HS-5 (cell line): ENCODE data around the gene TGFBR2.

ENCODE experiments used
- DNase-seq: peaks from one replicate; pipeline ENCODE4 v3.0.0-alpha.2; 2012; ENCODE audit warnings: low read depth

TGFBR2 gene

DNA sequence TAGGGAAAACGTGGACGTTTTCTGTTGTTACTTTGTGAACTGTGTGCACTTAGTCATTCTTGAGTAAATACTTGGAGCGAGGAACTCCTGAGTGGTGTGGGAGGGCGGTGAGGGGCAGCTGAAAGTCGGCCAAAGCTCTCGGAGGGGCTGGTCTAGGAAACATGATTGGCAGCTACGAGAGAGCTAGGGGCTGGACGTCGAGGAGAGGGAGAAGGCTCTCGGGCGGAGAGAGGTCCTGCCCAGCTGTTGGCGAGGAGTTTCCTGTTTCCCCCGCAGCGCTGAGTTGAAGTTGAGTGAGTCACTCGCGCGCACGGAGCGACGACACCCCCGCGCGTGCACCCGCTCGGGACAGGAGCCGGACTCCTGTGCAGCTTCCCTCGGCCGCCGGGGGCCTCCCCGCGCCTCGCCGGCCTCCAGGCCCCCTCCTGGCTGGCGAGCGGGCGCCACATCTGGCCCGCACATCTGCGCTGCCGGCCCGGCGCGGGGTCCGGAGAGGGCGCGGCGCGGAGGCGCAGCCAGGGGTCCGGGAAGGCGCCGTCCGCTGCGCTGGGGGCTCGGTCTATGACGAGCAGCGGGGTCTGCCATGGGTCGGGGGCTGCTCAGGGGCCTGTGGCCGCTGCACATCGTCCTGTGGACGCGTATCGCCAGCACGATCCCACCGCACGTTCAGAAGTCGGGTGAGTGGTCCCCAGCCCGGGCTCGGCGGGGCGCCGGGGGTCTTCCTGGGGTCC, at the start of gene TGFBR2:
TGFBR2 (plus strand) TSS at position 301 of the 731 bp plus-strand sequence; CDS start at position 584, 283 bp downstream.
- peak; percentile 91 for DNase-seq

DNA sequence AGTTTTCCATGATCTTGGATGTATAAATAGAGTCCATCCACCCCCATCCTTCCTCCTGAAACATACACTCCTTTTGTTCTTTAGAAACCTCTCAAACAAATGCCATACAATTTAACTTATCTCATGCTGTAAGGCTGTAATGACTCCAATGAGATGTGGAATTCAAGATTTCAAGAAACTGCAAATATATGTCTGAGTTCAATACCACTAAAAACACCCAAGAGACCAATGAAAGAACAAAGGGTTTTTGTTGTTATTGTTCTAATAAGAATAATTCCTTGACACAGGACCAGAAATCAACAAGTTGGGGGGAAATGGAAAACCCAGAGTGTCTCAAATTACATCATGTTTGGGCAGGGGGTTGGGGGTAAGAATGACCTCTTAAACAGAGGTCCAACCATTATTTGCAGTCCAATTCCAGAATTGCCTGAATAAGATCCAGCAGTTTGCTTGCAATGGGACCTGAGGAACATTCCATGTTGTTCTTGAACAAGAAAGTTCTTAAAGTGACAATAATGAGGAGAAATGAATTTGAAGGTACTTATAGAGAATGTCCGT, 48.6 kb upstream of the TGFBR2 start:
- DNase-seq: no peak

DNA sequence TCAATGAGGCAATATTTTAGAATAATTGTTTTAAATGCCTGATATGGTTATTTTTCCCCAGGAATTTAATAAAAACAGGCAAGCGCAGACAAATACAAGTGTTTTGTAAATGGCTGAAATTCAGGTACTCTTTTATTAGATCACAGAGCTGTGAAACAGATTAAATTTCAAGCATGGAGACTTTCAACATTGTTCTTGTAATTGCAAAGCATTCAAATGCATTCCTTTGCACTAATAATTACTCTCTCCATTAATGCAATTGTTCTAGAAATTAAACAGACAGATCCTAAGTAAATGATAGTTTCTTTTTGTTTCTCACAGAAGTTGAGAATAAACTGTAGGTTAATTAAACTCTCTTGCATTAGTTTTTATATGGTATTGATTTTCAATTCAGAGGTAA, 42.4 kb upstream of the TGFBR2 start:
- DNase-seq: no peak

DNA sequence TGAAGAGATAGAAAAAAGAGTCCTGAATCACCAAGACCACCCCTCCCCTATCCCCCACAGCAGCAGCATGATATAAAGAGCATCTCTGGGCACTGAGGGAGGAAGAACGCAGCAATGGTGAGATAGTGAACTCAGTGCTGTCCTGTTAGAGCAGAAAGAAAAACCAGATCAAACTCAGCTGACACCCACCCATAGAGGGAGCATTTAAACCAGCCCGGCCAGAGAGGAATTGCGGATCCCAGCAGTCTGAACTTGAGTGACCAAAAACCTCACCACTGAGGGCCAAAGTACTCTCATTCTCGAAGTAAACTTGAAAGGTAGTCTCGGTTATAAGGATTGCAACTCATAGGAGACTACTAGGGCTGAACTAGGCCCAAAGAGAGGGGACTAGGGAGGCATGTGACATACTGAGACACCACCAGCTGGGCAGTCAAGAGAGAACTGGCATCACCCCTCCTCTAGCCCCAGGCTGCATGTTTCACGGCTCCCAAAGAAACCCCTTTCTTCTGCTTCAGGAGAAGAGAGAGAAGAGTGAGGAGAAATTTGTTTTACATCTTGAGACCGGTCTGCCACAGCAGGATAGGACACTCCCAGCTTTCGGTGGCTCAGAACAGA, 39.2 kb upstream of the TGFBR2 start:
- DNase-seq: no peak

DNA sequence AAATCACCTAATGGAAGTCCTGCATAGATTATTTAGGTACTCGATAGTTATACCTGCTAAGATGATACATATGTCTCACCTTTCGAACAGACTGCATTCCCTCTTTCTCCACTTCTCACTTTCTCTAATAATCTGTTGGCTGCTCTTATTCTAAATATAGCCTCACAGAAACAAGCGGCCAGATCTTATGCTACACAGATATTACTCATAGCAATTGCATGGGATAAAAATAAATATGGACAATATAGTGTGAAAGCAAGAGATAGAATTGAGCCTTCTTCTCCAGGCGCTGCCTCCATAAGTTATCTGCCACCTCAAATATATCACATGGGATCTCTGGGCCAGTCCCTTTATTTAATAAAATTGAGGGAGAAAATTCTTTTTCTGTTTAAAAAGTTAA, 29.5 kb upstream of the TGFBR2 start:
- DNase-seq: no peak

DNA sequence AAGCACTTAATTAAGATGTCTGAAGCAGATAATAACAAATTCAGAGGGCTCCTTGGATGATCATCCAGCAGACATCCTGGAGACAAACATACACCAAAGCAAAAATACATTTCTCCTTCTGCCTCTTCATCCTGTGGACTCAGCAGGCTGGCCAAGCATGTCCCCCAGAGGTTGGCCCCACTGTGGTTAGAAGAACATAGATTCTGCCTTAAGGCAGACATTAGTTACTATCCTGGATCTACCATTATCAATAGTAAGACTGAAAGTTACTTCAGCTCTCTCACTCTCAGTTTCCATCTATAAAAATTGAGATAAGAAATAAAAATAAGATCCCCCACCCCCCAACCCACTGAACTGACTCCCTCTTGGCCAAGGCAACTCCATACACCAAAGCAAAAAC, 28.6 kb upstream of the TGFBR2 start:
- DNase-seq: no peak

DNA sequence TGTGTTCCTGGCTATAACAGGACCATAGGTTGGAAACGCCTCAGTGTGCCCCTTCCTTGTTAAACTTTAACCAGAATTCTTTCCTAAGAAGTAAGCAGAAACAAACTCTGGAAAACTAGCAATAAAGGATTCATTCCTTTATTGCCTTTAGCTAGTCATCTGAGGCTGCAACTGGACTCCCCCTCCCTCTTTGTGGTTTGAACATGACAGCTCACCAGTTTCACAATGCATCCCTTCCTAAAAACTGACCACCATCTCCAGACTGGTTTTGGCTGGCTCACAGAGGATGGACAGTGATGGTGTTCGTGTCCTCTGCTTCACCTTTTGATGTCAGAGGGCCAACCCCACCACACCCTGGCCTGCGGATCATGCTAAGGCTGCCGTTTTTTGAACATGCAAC, 27.9 kb upstream of the TGFBR2 start:
- peak; percentile 73 for DNase-seq

DNA sequence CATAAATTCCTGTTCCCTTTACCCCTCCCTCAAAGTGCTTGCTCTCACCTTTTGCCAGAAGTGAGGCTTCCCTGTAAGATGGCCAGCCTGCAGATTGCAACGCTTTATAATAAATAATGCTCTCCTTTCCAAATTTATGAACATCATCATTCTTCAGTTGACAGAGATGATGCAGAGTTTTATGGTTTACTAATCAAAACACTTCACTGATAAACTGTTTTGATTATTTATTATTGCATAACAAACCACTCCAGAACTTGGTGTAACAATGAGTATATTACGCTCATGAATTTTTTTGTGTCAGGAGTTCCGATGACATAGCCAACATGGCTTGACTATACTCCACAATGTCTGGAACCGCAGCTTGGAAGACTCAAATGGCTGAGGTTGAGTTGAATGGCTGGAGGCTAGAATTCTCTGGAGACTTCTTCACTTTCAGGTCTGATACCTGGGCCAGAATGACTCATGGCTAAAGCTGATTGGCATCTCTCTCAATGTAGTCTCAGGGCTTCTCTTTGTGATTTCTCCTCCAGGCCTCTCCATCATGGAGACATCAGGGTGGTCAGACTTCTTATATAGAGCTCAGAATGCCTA, 27.3 kb upstream of the TGFBR2 start:
- DNase-seq: no peak

DNA sequence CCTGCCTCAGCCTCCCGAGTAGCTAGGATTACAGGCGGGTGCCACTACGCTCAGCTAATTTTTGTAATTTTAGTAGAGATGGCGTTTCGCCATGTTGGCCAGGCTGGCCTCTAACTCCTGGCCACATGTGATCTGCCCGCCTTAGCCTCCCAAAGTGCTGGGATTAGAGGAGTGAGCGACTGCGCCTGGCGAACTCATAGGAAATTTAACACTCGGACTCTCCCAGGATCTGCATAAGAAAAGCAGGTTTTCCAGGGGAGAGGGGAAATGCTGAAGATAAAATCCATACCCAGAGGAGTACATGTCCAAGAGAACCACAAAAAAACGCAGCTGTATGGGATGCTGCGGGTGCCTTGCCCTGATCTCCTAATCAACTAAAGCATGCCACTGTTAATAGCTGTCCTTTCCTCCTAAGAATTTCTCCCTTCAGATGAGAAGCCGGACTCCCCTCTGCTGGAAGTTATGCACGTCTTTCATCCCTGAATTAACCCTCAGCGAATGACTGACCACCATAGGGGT, 25.3 kb upstream of the TGFBR2 start:
- no peak for DNase-seq

DNA sequence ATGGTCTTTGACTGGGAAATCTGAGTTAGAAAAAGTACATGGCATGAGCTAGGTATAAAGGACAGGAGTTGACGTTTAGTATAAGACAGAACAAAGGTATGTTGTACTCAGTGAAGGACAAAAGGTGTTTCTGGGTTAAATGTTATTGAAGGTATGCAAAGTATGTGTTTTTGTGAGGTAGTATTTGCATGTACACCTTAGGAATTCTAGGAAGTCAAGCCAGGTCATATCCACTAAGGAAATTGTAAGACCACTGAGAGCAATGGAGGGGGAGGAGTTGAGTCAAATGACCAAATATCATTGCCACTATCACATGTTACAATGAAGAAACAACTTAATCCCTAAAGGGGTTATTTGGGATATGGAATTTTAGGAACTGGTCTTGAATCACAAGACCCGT, 24.4 kb upstream of the TGFBR2 start:
- no peak for DNase-seq

DNA sequence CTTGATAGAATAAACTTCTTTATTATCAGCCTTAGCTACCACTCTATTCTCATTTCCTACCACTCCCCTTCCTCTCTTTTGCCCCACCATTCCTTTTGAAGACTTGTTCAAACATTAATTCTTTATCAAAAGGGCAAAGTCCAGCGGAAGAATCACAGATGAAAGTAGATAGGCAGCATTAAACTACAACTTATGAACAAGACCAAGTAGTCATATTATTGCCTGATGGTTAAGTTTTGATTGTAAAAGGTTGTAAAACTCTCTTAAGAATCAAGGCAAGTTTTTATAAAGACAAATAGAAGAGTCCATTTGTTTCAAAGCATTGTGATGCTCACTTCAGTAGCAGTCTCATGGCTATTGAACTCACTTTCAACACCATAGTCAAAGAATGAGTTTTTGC, 22.4 kb upstream of the TGFBR2 start:
- no peak for DNase-seq

DNA sequence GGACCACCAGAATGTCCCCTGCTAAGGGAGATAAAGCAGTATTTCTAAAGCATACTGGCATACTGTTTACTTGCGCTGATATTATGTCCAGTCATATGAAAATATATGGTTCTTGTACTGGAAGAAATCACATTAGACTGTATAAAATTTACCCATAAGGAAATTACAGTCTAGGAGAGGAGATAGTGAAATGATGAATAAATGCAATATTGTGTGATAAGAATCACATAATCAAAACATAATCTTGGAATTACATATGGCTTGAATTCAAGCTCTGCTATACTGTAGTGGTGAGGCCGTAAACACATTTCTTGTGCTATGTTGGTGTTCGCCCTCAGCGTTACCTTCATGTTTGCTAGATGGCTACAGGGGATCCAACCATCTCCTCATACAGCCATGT, 20.7 kb upstream of the TGFBR2 start:
- no peak for DNase-seq

DNA sequence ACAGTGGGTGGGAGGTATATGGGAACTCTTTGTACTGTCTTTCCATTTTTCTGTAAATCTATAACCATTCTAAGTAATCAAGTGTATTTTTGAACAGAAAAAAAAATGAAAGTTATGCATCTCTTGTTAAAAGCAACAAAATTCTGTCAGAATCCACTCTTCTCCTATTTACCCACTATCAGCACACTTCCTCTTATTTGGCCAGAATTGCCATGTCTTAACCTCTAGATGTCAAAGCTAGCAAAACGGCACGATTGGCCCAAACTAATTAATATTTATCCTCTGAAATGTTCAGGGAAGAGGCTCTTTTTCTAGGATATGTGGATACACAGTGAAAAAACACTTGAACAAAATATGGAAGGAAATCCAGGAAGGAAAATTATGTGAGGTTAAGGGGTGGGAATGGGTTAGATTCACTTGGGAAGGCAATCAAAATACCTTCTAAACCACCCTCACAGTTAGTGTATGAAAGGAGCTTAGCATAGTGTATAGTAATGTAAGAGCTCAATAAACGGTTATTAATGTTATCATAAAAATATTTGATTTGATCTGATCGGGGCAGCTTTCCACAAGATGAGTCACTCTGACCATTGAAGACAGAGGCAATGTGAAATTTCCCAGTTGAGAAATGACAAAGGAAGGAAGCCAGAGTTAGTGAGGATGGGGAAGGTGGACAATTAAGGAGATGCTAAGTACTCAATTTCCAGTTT, 20.1 kb upstream of the TGFBR2 start:
- no peak for DNase-seq

DNA sequence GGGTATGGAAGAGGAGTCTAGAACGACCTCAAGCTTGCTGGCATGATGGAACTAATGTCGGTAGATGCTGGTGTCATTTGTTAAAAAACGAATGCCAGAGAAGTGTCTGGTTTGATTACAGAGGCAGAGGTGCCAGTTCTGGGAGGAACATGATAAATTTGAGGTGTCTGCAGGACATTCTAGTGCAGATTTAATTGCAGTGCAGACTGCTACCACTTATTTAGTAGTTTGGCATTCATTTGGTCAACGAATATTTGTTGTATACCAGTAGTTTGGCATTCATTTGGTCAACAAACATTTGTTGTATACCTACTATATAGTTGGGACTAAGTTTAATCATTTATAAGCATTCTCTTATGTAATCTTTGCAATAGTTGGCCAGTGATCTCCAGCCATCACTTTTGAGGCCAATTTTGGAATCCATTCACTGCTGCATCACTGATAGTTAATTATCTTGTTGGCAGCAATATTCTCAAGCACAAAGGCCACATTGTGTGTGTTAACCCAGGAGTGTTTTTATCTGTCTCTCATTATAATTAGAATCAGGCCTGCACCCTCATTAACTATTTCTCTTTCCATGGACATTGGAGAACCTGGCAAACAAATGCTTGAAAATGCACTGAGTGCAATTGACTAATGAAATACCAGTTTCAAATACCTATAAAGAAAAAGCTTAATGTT, 19.5 kb upstream of the TGFBR2 start:
- DNase-seq: no peak

DNA sequence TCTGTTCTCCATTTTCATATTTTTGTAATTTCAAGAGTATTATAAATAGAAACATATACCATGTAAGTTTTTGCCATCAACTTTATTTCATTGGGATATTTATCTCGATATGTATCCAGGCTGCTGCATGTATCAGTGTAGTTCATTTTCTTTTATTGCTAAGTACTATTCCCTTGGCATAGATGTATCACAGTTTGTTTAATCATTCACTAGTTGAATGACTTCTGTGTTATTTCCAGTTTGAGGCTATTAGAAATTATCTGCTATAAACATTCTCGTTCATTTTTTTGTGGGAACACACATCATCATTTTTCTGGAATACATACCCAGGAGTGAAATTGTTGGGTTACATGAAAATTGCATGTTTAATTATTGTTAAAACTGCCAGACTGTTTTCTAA, 18.5 kb upstream of the TGFBR2 start:
- DNase-seq: no peak

DNA sequence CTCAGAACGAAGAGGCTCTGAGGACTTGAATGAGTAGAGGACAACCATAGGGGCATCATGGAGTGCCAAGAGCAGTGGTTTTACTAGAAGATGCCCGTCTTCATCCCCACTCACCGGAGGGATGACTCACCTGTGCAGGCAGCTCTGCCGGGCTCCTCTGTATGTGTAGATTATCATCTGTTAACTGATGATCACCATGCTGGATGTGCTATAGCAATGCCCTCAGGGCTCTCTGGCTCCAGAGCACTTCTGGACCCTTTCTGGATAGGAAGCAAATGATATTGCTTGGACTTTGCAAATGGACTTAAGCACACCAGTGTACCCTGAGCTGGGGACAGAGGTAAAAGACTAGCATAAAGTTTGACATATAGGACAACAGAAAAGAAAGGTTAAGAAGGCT, 10.2 kb upstream of the TGFBR2 start:
- DNase-seq: no peak

DNA sequence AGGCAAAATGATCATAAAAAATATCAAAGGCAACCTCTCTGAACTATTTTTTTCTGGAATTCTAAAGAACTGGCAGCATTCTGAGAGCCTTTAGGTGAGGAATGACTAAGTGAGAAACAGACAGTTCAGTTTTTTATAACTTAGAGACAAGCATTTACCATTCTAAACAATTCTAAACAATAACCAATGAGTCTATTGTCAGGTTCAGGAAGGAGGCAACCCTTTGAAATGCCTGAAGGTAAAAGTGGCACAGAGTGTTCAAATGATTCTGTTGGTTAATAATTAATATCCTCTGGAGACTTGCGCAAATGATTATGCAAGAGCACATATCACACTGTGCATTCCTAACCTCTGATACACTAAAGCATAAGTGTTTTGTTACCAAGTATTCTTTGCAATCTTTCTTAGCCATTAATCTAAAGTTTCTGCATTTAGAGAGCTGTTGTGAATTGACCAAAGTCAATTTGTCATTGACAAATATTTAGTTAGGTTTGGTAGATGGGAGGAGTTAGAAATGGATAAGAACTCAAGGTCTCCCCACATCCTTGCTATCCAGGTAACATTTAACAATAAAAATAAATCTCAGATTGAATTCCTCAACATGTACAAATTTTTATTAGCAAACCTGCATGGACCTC, 9.2 kb upstream of the TGFBR2 start:
- peak; percentile 77 for DNase-seq

DNA sequence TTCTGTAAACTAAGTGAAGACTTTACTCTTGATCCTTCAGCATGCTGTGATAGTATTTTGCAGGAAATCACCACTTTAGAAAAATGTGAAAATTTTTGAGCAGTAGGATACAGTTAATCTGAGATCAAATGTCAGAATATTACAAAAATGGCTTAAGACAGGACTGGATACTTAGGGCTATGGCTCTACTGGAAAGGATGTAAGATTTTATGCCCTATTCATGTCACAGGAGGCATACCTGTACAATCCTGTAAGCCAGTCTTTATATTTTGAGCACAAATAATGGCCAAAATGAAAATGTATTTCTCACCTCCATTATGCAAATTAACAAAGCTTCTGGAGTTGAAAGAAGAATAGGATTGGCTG, 8.6 kb upstream of the TGFBR2 start:
- no peak for DNase-seq

DNA sequence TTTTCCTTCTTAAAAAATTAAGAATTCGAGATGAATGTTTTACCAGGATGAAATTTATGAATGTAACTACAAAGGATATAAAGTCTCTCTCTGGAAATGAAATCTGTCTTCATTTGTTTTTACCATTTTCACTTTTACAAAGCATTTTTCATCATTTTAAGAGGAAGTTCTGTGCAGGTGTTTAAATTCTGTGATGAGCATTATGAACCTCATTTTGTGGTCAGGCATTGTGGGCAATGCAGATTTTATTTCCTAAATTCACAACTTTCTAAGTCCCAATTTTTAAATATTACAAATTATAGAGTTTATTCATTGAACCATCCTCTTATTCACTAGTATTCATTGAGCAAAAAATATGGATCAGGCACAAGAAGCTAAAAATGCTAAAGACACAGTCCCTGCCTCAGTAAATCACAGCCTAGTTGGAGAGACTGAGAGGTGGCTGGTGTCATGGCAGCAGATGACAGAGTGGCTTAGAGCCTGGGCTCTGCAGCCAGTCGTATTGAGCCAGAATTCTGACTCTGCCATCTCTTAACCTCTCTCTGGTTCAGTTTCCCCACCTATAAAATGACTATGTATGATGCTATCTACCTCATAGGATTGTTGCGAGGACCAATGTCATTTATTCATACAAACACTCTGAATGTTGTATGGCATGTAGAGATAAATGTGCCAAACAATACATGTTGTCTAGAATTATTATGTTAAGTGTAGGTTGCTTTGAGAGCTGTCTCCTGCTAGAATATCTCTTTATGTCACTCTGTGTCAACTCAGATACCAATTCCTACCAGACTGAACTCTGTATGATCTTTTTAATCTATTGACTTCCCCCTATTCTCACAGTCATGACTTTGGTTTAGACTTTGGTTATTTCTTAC, 7.5 kb upstream of the TGFBR2 start:
- DNase-seq: no peak

DNA sequence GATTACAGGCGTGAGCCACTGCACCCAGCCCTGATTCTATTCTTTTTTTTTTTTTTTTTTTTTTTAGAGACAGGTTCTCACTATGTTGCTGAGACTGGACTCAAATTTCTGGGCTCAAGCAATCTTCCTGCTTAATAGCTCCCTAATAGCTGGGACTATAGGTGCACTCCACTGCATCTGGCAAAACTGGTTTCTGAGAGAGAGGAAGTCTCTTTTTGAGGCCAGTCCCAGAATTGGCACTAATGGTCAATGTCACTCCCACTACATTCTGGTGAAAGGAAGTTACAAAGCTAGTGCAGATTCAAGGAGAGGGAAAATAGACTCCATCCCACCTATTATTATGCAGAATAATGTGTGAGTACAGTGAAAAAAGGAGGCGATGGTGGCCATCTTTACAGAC, 5.8 kb upstream of the TGFBR2 start:
- no peak for DNase-seq
